Measurements from ENCODE around the gene TMEM14B.
A peak's percentile ranks its signal among the peaks of the same experiment; 100 is the strongest.
"Not testable (repeated sequence)": the region's sequence is repeated elsewhere in the genome, so short reads cannot be mapped to it uniquely, and the experiment has no call there.

The TMEM14B gene

DNA sequence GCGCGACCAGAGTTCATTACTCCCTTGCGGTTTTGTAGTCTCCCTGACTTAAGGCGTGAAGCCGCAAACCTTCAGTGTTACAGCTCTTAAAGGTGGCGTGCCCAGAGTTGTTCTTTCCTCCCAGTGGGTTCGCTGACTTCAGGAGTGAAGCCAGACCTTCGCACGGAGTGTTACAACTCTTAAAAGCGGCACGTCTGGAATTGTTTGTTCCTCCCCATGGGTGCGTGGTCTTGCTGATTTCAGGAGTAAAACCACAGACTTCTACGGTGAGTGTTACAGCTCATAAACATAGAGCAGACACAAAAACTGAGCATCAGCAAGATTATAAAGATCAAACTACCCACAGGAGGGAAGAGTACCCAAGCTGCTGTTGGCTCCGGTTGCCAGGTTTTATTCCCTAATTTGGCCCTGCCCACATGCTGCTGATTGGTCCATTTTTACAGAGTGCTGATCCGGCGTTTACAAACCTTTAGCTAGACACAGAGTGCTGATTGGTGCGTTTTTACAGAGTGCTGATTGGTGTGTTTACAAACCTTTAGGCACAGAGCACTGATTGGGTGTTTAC lies 14.4 kb upstream of the TMEM14B start:
- no peak overlapping the region for H3K27ac Mint-ChIP-seq
- DNase-seq (no peak), ATAC-seq (replicated peaks) (no peak)
- H3K27me3 Mint-ChIP-seq = no peaks in the 10 kb centered on the region
- H3K9me3 Mint-ChIP-seq = no peaks in the 10 kb centered on the region
- H3K36me3 Mint-ChIP-seq = peaks cover 6 to 23% of the 10 kb centered on the region in 2 donors
- peaks cover 1 to 6% of the 10 kb centered on the region in 2 donors for H3K4me1 Mint-ChIP-seq
- no peak overlapping the region for H3K4me3 Mint-ChIP-seq

DNA sequence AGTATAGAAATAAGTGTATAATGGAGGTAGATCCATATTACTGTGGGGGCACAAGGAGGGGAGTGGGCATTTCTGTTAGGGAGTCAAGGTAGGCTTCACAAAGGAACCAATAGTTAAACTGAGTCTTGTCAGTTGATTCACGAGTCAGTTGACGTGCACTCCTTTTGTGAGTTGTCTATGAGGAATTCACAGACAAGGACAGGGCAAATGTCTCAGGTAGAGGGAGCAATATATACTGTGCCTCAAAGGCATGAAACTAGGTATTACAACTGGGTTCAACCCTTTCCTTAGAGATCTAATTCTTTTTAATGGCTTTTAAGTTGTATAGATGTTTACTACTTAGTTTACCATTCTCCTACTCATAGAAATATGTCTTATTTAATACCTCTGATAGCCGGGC lies 13.7 kb upstream of the TMEM14B start:
- Mint-ChIP-seq H3K27me3 (no peaks in the 10 kb centered on the region), H3K36me3 (peaks cover 6 to 22% of the 10 kb centered on the region in 2 donors), H3K9me3 (no peaks in the 10 kb centered on the region), H3K4me1 (peaks cover 0 to 5% of the 10 kb centered on the region in 2 donors), H3K4me3 (no peak overlapping the region), H3K27ac (no peak overlapping the region)
- DNase-seq (no peak), ATAC-seq (replicated peaks) (no peak)

DNA sequence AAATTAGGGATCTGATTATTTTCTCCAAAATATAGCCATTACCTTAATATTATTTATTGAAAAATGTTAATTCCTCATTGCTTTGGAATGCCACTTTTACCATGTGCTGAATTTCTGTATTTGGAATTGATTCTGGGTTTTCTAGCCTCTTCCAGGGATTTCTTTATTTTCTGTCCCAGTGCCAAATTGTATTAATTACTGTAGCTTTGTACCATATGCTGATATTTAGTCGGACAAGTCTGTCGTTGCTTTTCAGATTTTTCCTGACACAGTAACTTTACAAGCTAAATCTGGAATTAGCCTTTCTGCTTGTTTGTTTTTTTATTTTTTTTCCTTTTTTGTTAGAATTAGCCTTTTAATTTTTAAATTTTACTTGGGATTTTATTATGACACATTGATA lies 10.9 kb upstream of the TMEM14B start:
- H3K4me1 Mint-ChIP-seq = no peaks in the 10 kb centered on the region
- no peaks in the 10 kb centered on the region for H3K27me3 Mint-ChIP-seq
- DNase-seq (no peak), ATAC-seq (replicated peaks) (no peak)
- H3K4me3 Mint-ChIP-seq = no peak overlapping the region
- H3K9me3 Mint-ChIP-seq = no peaks in the 10 kb centered on the region
- H3K36me3 Mint-ChIP-seq = peaks cover 6 to 17% of the 10 kb centered on the region in 2 donors
- no peak overlapping the region for H3K27ac Mint-ChIP-seq

DNA sequence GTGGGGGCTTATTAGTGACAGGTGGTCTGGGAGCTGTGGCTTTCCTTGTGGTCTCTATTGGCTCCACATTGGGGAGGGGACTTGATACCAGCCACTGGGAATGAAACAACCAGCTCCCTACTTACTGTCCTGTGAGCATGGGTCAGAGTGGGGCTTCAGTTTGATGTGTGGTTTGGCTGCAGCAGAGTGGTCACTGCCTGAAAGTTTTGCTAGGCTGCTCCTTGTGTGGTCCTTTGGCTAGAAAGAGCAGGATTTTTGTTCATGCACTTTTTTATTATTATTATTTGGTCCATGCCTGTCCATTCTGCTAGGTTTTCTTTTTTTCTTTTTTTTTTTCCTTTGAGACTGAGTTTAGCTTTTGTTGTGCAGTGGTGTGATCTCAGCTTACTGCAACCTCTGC lies 7.5 kb upstream of the TMEM14B start:
- peaks cover 3 to 9% of the 10 kb centered on the region in 2 donors for H3K36me3 Mint-ChIP-seq
- no peak overlapping the region for H3K27ac Mint-ChIP-seq
- DNase-seq (no peak), ATAC-seq (replicated peaks) (no peak)
- H3K9me3 Mint-ChIP-seq = no peaks in the 10 kb centered on the region
- H3K4me1 Mint-ChIP-seq = peaks cover 0 to under 1% of the 10 kb centered on the region in 2 donors
- H3K27me3 Mint-ChIP-seq = no peaks in the 10 kb centered on the region
- H3K4me3 Mint-ChIP-seq = no peak overlapping the region

DNA sequence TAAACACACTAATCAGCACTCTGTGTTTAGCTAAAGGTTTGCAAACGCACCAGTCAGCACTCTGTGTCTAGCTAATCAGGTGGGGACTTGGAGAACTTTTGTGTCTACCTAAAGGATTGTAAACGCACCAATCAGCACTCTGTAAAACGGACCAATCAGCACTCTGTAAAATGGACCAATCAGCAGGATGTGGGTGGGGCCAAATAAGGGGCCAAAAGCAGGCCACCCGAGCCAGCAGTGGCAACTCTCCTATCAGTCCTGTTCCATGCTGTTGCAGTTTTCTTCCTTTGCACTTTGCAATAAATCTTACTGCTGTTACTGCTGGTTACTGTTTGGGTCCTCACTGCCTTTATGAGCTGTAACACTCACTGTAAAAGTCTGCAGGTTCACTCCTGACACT lies 6.0 kb upstream of the TMEM14B start:
- DNase-seq; ATAC-seq (replicated peaks); H3K4me1 Mint-ChIP-seq; H3K4me3 Mint-ChIP-seq; H3K9me3 Mint-ChIP-seq; H3K27me3 Mint-ChIP-seq; H3K27ac Mint-ChIP-seq: not testable (repeated sequence)
- H3K36me3 Mint-ChIP-seq = peaks cover 3 to 11% of the 10 kb centered on the region in 2 donors

DNA sequence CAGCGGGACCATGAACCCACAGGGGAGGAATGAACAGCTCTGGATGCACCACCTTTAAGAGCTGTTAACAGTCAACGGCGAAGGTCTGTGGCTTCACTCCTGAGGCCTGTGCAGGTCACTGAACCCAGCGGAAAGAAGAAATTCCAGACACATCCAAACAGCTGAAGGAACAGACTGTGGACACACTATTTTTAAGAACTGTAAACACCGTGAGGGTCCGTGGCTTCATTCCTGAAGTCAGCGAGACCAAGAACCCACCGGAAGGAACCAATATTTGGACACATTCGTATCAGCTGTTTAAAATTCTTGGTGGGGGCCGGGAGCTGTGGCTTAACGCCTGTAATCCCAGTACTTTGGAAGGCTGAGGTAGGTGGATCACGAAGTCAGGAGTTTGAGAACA lies 5.4 kb upstream of the TMEM14B start:
- H3K4me3 Mint-ChIP-seq = no peak overlapping the region
- ATAC-seq (replicated peaks) (no peak), DNase-seq (no peak)
- no peaks in the 10 kb centered on the region for H3K9me3 Mint-ChIP-seq
- H3K27ac Mint-ChIP-seq = no peak overlapping the region
- H3K27me3 Mint-ChIP-seq = no peaks in the 10 kb centered on the region
- peaks cover 7% of the 10 kb centered on the region in 2 donors for H3K4me1 Mint-ChIP-seq
- peaks cover 3 to 11% of the 10 kb centered on the region in 2 donors for H3K36me3 Mint-ChIP-seq

DNA sequence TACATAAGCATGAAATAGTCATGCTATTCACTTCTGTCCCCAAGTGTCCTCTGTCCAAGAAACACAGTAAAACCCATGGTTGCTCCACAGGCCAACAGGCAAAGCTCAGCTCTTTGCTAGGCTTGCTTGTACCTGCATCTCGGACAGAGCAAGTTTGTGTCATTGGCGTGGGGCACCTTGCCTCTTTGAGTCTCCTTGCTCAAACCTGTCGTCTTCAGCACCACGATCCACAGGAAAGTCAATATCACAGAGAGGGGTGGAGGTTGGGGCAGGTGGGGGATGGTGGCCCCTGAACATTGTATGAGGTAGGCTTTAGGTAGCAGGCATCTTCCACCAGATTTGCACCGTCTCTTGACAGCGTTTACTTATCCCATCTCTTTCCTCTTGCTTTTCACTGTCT lies 4.1 kb upstream of the TMEM14B start:
- peaks cover 3 to 11% of the 10 kb centered on the region in 2 donors for H3K36me3 Mint-ChIP-seq
- H3K4me3 Mint-ChIP-seq = no peak overlapping the region
- no peaks in the 10 kb centered on the region for H3K27me3 Mint-ChIP-seq
- no peak overlapping the region for H3K27ac Mint-ChIP-seq
- ATAC-seq (replicated peaks) = no peak
- DNase-seq = no peak
- H3K4me1 Mint-ChIP-seq = peaks cover 7 to 12% of the 10 kb centered on the region in 2 donors
- no peaks in the 10 kb centered on the region for H3K9me3 Mint-ChIP-seq

DNA sequence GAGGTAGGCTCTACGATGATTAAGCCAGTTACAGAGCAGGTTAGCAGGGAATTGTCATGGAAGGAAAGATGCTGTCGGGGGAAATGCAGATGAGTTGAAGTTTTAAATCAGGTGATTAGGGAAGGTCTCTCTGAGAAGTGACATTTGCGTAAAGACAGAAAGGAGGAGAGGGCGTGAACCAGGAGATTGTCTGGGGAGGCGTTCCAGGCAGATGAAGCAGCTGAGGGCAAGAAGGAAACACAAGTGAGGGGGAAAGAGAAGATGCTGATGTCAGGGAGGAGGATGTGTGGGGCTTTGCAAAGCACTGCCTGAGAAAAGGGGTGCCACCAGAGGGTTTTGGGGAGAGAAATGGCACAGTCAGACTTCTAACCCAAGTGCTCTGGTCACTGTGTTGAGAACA lies 2.5 kb upstream of the TMEM14B start:
- H3K9me3 Mint-ChIP-seq = no peaks in the 10 kb centered on the region
- H3K36me3 Mint-ChIP-seq = peaks cover 3 to 10% of the 10 kb centered on the region in 2 donors
- no peak overlapping the region for H3K4me3 Mint-ChIP-seq
- peaks cover 10 to 24% of the 10 kb centered on the region in 2 donors for H3K4me1 Mint-ChIP-seq
- ATAC-seq (replicated peaks) (no peak), DNase-seq (no peak)
- no peaks in the 10 kb centered on the region for H3K27me3 Mint-ChIP-seq
- H3K27ac Mint-ChIP-seq = no peak overlapping the region

DNA sequence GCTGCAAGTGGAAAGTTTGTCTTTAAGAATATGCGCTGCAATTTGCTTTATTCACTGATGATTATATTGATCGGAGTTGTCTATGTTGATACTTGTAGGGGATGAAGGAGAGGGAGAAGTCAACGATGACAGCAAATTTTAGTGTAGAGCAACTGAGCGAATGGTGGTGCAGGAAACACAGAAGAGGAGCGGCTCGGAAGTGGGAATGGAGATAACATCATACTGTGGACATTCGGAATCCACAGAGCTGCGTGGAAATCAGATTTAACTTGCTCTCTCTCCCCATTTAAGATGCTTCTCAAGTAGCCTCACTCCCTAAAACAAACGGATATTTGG lies 722 bp upstream of the TMEM14B start:
- Mint-ChIP-seq H3K4me3 (peak overlapping the region; percentile 96), H3K36me3 (peaks cover 7 to 27% of the 10 kb centered on the region in 2 donors), H3K27me3 (no peaks in the 10 kb centered on the region), H3K4me1 (peaks cover 13 to 34% of the 10 kb centered on the region in 2 donors), H3K27ac (peak overlapping the region; percentile 98), H3K9me3 (no peaks in the 10 kb centered on the region)
- DNase-seq = no peak
- ATAC-seq (replicated peaks) = no peak

DNA sequence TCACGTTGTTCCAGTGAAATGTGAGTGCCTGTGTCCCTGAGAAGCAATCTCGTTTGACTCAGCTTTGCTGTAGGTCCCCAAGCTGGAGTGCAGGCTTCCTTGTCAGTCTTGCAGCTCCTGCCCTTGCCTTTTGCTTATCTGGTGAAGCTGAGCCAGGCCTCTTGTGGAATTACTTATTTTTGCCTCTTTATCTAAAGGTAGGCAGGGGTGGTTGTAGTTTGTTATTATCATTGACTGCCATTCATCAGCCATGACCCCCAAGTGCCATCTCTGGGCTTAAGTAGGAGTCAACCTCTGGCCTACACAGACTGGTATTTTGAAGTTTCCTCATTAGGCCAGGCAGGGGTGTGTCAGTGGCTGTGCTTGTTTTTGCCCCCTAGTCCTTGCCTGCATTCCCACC lies 2.1 kb downstream of the TMEM14B start:
- H3K4me3 Mint-ChIP-seq = no peak overlapping the region
- H3K9me3 Mint-ChIP-seq = no peaks in the 10 kb centered on the region
- ATAC-seq (replicated peaks) = no peak
- H3K36me3 Mint-ChIP-seq = peaks cover 16 to 42% of the 10 kb centered on the region in 2 donors
- no peak overlapping the region for H3K27ac Mint-ChIP-seq
- no peak for DNase-seq
- H3K27me3 Mint-ChIP-seq = no peaks in the 10 kb centered on the region
- peaks cover 20 to 40% of the 10 kb centered on the region in 2 donors for H3K4me1 Mint-ChIP-seq

DNA sequence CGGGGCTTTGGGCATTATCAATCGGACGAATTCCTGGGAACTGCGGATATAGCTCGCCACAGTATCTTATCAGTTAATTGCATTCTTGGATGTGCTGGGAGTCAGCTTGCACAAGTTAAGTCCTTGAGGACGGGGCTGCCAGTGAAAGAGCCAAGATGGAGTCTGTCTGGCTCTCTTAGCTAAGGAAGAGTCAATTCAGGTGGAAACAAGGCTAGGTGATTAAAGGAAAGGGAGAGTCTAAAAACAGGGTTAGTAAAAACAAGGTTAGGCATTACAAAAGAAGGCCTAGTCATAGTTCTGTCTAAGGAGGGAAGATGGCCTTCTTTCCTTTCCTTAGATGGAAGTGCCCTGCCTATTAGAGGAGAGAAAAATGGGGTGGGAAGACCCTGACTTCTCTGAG lies 3.0 kb downstream of the TMEM14B start:
- H3K36me3 Mint-ChIP-seq = peaks cover 22 to 46% of the 10 kb centered on the region in 2 donors
- DNase-seq; H3K27ac Mint-ChIP-seq; H3K9me3 Mint-ChIP-seq; ATAC-seq (replicated peaks); H3K27me3 Mint-ChIP-seq; H3K4me3 Mint-ChIP-seq: not testable (repeated sequence)
- peaks cover 21 to 49% of the 10 kb centered on the region in 2 donors for H3K4me1 Mint-ChIP-seq

DNA sequence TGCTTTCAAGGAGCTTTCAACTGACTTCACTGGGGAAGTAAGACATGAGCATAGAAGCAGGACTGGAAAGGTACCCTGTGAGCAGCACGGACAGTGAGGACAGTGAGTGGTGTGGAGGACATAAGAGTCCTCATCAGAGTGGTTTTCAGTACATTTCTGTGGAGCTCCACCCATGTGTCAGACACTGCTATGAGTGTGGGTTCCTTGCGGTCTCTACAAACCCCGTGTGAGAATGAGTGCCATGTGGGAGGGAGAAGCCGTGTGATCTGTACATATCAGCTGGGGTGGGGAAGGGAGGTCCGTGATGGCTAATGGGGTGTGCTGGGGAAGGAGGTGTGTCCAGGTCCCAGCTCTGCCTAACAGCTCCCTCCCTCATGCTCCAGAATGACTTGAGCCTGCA lies 4.2 kb downstream of the TMEM14B start:
- peaks cover 25 to 56% of the 10 kb centered on the region in 2 donors for H3K4me1 Mint-ChIP-seq
- H3K27ac Mint-ChIP-seq; H3K4me3 Mint-ChIP-seq; ATAC-seq (replicated peaks); DNase-seq; H3K9me3 Mint-ChIP-seq; H3K27me3 Mint-ChIP-seq: not testable (repeated sequence)
- peaks cover 27 to 57% of the 10 kb centered on the region in 2 donors for H3K36me3 Mint-ChIP-seq

DNA sequence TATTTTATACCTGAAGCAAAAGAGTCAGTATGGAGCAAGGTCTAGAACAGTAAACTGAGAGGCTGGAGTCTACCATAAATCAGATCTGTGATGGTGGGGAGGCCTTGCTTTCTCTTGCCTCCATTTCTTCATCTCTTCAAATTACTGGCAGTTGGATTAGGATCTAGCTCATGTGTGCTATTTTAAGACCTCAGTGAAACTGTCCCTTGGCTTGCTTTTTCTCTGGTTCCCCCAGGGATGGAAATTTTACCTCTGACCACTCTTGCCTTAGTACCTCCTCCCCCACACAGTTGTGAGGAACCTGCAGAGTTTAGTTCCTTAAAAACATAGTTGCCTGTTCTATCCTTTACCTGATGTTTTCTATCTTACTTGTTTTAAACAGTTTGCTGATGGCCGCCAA lies 8.5 kb downstream of the TMEM14B start:
- Mint-ChIP-seq H3K36me3 (peaks cover 45 to 68% of the 10 kb centered on the region in 2 donors), H3K27ac (peak overlapping the region; percentile 70), H3K4me3 (peak overlapping the region in 1 of 2 donors; percentile 26), H3K4me1 (peaks cover 25 to 39% of the 10 kb centered on the region in 2 donors), H3K9me3 (no peaks in the 10 kb centered on the region), H3K27me3 (no peaks in the 10 kb centered on the region)
- no peak for DNase-seq
- peak; percentile 56 to 57 for ATAC-seq (replicated peaks)

DNA sequence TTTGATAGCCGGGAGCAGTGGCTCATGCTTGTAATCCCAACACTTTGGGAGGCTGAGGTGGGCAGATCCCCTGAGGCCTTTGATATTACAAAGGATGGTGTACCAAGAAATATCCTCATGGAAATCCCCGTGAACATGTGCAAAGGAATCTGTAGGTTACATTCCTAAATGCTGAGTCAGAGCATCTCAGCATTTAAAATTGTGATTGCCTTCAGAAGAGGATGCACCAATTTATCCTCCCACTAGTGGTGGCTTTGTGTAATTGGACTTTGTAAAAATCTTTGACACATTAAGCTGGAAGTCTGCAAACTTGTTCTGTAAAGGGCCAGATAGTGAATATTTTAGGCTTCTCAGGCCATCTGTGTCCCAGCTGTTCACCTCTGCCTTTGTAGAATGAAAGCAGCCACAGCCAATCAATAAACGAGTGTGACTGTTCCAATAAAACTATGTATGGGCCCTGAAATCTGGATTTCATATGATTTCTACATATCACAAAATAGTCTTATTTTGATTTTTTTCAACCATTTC lies 11.8 kb downstream of the TMEM14B start:
- Mint-ChIP-seq H3K4me1 (peaks cover 19 to 36% of the 10 kb centered on the region in 2 donors), H3K27me3 (no peaks in the 10 kb centered on the region), H3K9me3 (no peaks in the 10 kb centered on the region), H3K36me3 (peaks cover 33 to 50% of the 10 kb centered on the region in 2 donors), H3K27ac (peak overlapping the region; percentile 80), H3K4me3 (no peak overlapping the region)
- ATAC-seq (replicated peaks) (peak; percentile 63 to 65), DNase-seq (no peak)

DNA sequence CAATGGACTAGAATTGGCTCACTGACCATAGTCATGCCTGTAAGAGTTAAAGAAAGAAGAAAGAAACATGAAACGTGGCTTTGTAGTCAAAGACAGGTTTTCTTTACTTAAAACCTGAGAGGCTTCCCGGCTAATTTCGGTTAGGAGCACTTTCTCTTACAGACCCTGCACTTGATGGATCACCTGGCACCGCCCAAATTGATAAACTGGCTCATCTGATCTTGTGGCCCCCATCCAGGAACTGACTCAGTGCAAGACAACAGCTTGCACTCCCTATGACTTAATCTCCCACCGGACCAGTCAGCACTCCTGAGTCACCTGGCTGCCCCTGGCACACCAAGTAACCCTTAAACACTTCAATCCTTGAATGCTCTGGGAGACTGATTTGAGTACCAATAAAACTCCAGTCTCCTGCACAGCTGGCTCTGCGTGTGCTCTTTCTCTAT lies 12.3 kb downstream of the TMEM14B start:
- no peak overlapping the region for H3K4me3 Mint-ChIP-seq
- no peak overlapping the region for H3K27ac Mint-ChIP-seq
- DNase-seq (no peak), ATAC-seq (replicated peaks) (no peak)
- peaks cover 28 to 44% of the 10 kb centered on the region in 2 donors for H3K36me3 Mint-ChIP-seq
- no peaks in the 10 kb centered on the region for H3K9me3 Mint-ChIP-seq
- H3K4me1 Mint-ChIP-seq = peaks cover 17 to 31% of the 10 kb centered on the region in 2 donors
- no peaks in the 10 kb centered on the region for H3K27me3 Mint-ChIP-seq

Data from stimulated activated naive B cell treated with anti-CD40 and anti-IgM and Interleukin-4, amounts not matched to agents 10 μg/mL and 1 μg/mL and 100 μg/mL, for 72 hours (primary cell).